ENCODE results near the gene IL22RA1. TPM values are rescaled to one million over a fixed set of nuclear protein-coding genes. Genes with fewer than 3 reads are reported as not detected.

Gene IL22RA1
- total and polyA plus RNA-seq, 2 of the 8 experiments (the other 6 are each of a cell fraction or from before 2014, with no cell fraction given) = 0.17 to 0.32 TPM

DNA sequence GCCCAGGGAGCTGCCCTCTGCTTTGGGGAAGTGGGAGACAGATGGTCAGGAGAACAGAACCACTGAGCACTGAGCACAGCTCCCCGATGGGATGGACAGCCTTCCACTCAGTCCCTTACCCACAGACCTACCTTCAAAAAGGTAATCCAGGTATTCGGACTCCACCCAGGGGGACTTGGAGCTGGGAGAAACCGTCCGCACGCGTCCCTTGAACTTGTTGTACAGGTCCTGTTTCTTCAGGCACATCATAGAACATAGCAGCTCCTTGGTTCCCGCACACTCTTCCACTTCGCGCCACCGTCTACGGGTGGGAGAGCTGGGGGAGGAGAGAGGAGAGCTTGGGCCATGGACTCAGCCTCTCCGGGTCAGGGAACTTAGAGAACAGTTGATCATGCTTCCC is 26.3 kb upstream of the IL22RA1 start:
- H3K4ac ChIP-seq (replicated peaks; ENCODE audit: insufficient read length, low read depth, low read length) = no peak overlapping the region
- H4K8ac ChIP-seq (ENCODE audit: extremely low read depth, insufficient read depth, low read length) = no peak overlapping the region
- no peak overlapping the region for H2BK15ac ChIP-seq (ENCODE audit: low read length)
- H2BK120ac ChIP-seq (replicated peaks; ENCODE audit: low read depth, low read length) = no peak overlapping the region
- no peak overlapping the region for H3K23ac ChIP-seq (ENCODE audit: insufficient read length)
- H3K79me1 ChIP-seq (ENCODE audit: low read depth, low read length) = no peaks in the 10 kb centered on the region
- no peak overlapping the region for H3K4me3 ChIP-seq (ENCODE audit: extremely low read depth in 1 of 4, insufficient read depth in 2 of 4, low read depth in 3 of 4, low read length in 4 of 4)
- DNase-seq (ENCODE audit: low read depth in 1 of 2, low spot score in 2 of 2) (no peak), FAIRE-seq (no peak)
- H4K20me1 ChIP-seq (replicated peaks in 1 of 2; ENCODE audit: control insufficient read depth in 1 of 2, insufficient read depth in 2 of 2, low read length in 2 of 2) = peaks cover 0 to 1% of the 10 kb centered on the region in 2 experiments
- no peaks in the 10 kb centered on the region for H3K23me2 ChIP-seq (ENCODE audit: low read depth, low read length)
- H2BK20ac ChIP-seq (ENCODE audit: low read length) = no peak overlapping the region
- H3K4me2 ChIP-seq (ENCODE audit: insufficient read depth in 1 of 2, low read depth in 2 of 2, low read length in 2 of 2) = no peak overlapping the region
- H3K27me3 ChIP-seq (replicated peaks in 1 of 4; ENCODE audit: control insufficient read depth in 3 of 4, extremely low read depth in 1 of 4, insufficient read depth in 3 of 4, low read length in 3 of 4) = no peaks in the 10 kb centered on the region
- no peak overlapping the region for H4K91ac ChIP-seq (replicated peaks; ENCODE audit: insufficient read length, low read length)
- no peak overlapping the region for H2AFZ ChIP-seq (ENCODE audit: low read length)
- no peaks in the 10 kb centered on the region for H3K79me2 ChIP-seq (ENCODE audit: control insufficient read depth in 1 of 2, insufficient read depth in 2 of 2, low read length in 2 of 2)
- no peak overlapping the region for H2AK5ac ChIP-seq (ENCODE audit: low read depth, low read length)
- no peak overlapping the region for H3K27ac ChIP-seq (ENCODE audit: low read depth, low read length)
- 92% methylated on average over 12 of the region's 12 CpGs; no CpG with 5 or more reads in 1 of the 2 experiments for WGBS, 2 experiments (ENCODE audit: extremely low coverage in 1 of 2, insufficient coverage in 1 of 2, insufficient read length in 1 of 2, insufficient replicate concordance in 2 of 2, low coverage in 1 of 2, low lambda C conversion rate in 2 of 2, missing lambda C conversion rate in 1 of 2)
- no peak overlapping the region for H2BK12ac ChIP-seq (ENCODE audit: low read depth, low read length)
- TF ChIP-seq, protein P1, sequence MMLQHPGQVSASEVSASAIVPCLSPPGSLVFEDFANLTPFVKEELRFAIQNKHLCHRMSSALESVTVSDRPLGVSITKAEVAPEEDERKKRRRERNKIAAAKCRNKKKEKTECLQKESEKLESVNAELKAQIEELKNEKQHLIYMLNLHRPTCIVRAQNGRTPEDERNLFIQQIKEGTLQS (IDR thresholded peaks at IDR 0.05; ENCODE audit: insufficient read depth, low read depth, low read length) = no peak
- TF ChIP-seq KDM5A (IDR thresholded peaks at IDR 0.05; ENCODE audit: low read length) (no peak), BCL11A (IDR thresholded peaks at IDR 0.05; ENCODE audit: low read depth in 2 of 2, low read length in 2 of 2) (no peak), CTBP2 (IDR thresholded peaks at IDR 0.05; ENCODE audit: borderline replicate concordance, insufficient read depth, insufficient read length, low read length) (no peak), SRF (IDR thresholded peaks at IDR 0.05; ENCODE audit: low read depth, low read length) (no peak), NRF1 (IDR thresholded peaks at IDR 0.05; ENCODE audit: low read depth, low read length) (no peak), TBP (IDR thresholded peaks at IDR 0.05; ENCODE audit: low read depth, low read length) (no peak), CBX8 (IDR thresholded peaks at IDR 0.05; ENCODE audit: borderline replicate concordance, low read depth, low read length) (no peak), BACH1 (IDR thresholded peaks at IDR 0.05; ENCODE audit: low read length) (no peak)
- no peak overlapping the region for H2BK5ac ChIP-seq (ENCODE audit: low read depth, low read length)
- H3K9ac ChIP-seq (replicated peaks in 1 of 4; ENCODE audit: extremely low read depth in 1 of 4, low read depth in 3 of 4, low read length in 3 of 4) = no peak overlapping the region
- CTCF ChIA-PET (ENCODE audit: partially characterized antibody) = interaction anchor here (0.9 to 3.9 kb wide), 6 partner anchors 13 to 222 kb away, joined by 3 to 42 read pairs (median 5); no protein-coding TSS in a partner anchor
- H3K9me3 ChIP-seq (ENCODE audit: insufficient read depth in 2 of 2, low read depth in 1 of 2, low read length in 1 of 2) = no peaks in the 10 kb centered on the region
- no peak overlapping the region for H4K5ac ChIP-seq (ENCODE audit: insufficient read length, low read depth, low read length)
- H3K18ac ChIP-seq (ENCODE audit: extremely low read depth, low read length) = no peak overlapping the region
- POLR2A ChIA-PET (ENCODE audit: partially characterized antibody) = interaction anchor here (0.6 to 1.2 kb wide), 3 partner anchors 9 to 16 kb away, joined by 3 to 5 read pairs (median 4); no protein-coding TSS in a partner anchor
- H3K56ac ChIP-seq (replicated peaks; ENCODE audit: insufficient read length, low read depth, low read length) = no peak overlapping the region
- no peak overlapping the region for H3K14ac ChIP-seq (ENCODE audit: insufficient read length)
- H3K4me1 ChIP-seq (replicated peaks in 1 of 4; ENCODE audit: control insufficient read depth in 3 of 4, insufficient read depth in 4 of 4, low read length in 3 of 4) = no peaks in the 10 kb centered on the region
- H3K36me3 ChIP-seq (ENCODE audit: control insufficient read depth in 2 of 4, insufficient read depth in 4 of 4, low read length in 3 of 4) = peaks cover 0 to 8% (median 2%) of the 10 kb centered on the region in 4 experiments; a peak in 4 of 8 replicates
